Activated T-cell treated with anti-CD3 and anti-CD28 coated beads, Interleukin-2, amount 50 U/mL, for 24 hours (primary cell): Measurements from ENCODE around the gene TMOD2.

Experiments
- DNase-seq: peaks from one replicate; pipeline ENCODE4 v3.0.0-alpha.2; 2020
- H3K27ac Mint-ChIP-seq: 2 replicates; pipeline ENCODE4 v1.8.0; 2020; ENCODE audit warnings: mild to moderate bottlenecking, mixed read lengths
- H3K27me3 Mint-ChIP-seq: 2 replicates; pipeline ENCODE4 v1.8.0; 2020; ENCODE audit warnings: mixed read lengths
- H3K36me3 Mint-ChIP-seq: 2 replicates; pipeline ENCODE4 v1.8.0; 2020; ENCODE audit warnings: low read depth, mixed read lengths
- H3K4me1 Mint-ChIP-seq: 2 replicates; pipeline ENCODE4 v1.8.0; 2020; ENCODE audit warnings: low read depth, mixed read lengths
- H3K4me3 Mint-ChIP-seq: 2 replicates; pipeline ENCODE4 v1.8.0; 2020; ENCODE audit warnings: mild to moderate bottlenecking, moderate library complexity, mixed read lengths
- H3K9me3 Mint-ChIP-seq: 2 replicates; pipeline ENCODE4 v1.8.0; 2020; ENCODE audit warnings: mixed read lengths

Gene TMOD2

DNA sequence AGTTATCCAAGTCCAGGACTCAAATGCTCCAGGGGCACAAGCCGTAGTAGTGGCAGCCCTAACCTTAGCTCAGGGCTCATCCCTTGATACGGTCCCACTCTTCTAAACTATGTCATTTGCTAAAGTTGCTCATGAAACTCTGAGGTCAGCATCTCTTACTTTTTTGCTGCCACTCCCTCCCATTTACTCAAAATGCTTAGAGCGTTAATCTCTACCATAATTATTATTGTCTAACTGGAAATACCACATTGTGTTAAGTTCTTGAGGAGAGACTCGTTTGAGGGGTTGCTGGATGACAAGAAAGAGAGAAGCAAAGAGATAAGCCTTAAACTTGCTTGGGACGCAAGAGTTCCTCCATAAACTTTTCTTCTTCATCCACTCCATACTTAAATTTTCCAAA, 51.2 kb downstream of the TMOD2 start:
- Mint-ChIP-seq H3K4me3 (no peak overlapping the region), H3K27ac (no peak overlapping the region), H3K36me3 (peaks cover 35% of the 10 kb centered on the region), H3K27me3 (no peaks in the 10 kb centered on the region), H3K9me3 (no peaks in the 10 kb centered on the region), H3K4me1 (no peaks in the 10 kb centered on the region)
- DNase-seq, result no peak

DNA sequence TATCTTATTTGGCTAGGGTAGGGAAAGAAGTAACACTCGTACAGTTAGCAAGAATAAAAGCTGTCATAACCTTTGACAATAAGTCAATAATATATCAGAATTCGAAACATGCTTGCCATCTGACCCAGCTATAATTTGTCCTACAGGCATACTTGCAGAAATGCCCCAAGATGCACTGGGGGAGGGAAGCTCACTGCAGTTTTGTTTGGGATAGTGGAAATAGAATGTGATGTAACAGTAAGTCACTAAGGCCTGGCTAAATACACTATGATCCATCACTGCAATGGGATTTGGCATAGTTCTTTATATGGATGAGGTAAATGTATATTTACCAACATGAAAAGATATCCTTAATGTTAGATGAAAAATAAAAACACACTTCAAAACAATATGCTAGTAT, 52.6 kb downstream of the TMOD2 start:
- H3K9me3 Mint-ChIP-seq, result no peaks in the 10 kb centered on the region
- H3K4me1 Mint-ChIP-seq, result no peaks in the 10 kb centered on the region
- no peak overlapping the region for H3K27ac Mint-ChIP-seq
- H3K4me3 Mint-ChIP-seq, result no peak overlapping the region
- DNase-seq, result no peak
- H3K36me3 Mint-ChIP-seq, result peaks cover 36% of the 10 kb centered on the region
- no peaks in the 10 kb centered on the region for H3K27me3 Mint-ChIP-seq

DNA sequence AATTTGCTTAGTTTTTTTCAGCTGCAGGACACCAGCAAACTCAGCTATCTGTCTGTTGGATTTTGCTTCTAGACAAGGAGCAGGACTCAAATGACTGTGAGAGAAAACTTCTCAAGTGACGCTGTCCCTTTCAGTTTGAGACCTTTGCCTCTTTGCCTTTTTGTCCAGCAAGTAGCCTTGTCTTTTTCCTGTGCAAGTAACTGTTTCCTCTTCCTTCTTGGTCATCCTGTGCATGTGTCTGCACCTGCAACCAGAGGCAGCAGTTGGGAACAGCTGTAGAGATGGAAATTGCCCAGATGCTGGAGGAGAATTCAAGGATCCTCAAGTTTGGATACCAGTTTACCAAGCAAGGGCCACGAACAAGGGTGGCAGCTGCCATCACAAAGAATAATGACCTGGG, 54.7 kb downstream of the TMOD2 start:
- Mint-ChIP-seq H3K36me3 (peaks cover 26% of the 10 kb centered on the region), H3K4me3 (no peak overlapping the region), H3K27ac (no peak overlapping the region), H3K27me3 (no peaks in the 10 kb centered on the region), H3K4me1 (no peaks in the 10 kb centered on the region), H3K9me3 (no peaks in the 10 kb centered on the region)
- no peak for DNase-seq

DNA sequence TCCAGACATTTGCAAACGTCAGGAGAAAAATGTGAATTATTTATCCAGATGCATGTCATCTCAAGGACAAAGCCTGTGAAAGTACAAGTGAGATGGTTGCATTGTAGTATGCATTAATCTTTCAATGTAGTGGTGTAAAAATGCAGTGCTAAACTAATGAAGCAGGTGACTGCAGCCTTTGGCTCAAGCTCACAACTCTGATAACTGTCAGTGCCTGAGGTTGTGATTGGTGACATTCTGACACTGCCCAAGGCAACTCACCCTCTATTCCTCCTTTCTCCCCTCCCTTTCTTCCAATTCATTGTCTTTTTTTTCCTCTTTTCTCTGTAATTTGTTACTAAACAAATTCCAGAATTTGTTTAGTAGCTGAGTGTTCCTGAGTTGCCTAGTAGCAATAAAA, 58.1 kb downstream of the TMOD2 start:
- Mint-ChIP-seq H3K27me3 (no peaks in the 10 kb centered on the region), H3K27ac (no peak overlapping the region), H3K4me1 (no peaks in the 10 kb centered on the region), H3K36me3 (peaks cover 25% of the 10 kb centered on the region), H3K9me3 (no peaks in the 10 kb centered on the region), H3K4me3 (no peak overlapping the region)
- no peak for DNase-seq

DNA sequence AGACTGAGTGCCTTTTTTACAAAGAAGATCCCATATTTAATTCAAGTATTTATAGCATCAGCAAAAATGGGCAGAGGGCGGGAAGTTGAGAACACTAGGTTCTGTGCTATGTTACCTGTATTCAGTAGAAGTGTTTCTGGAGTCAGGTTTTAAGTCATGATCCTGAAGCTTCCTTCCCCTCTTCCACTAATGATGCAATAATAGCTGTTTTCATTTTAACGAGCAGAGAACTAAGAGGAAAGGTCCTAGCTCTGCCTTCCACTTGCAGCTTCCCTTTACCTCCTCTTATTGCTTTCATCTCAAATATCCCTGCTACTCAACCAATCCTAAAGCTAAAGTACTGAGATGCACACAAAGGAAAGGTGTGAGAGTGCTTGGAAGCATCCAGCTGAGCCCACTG, 61.2 kb downstream of the TMOD2 start:
- H3K36me3 Mint-ChIP-seq, result peaks cover 12% of the 10 kb centered on the region
- no peak overlapping the region for H3K27ac Mint-ChIP-seq
- no peak for DNase-seq
- no peaks in the 10 kb centered on the region for H3K4me1 Mint-ChIP-seq
- H3K9me3 Mint-ChIP-seq, result no peaks in the 10 kb centered on the region
- H3K27me3 Mint-ChIP-seq, result no peaks in the 10 kb centered on the region
- no peak overlapping the region for H3K4me3 Mint-ChIP-seq

DNA sequence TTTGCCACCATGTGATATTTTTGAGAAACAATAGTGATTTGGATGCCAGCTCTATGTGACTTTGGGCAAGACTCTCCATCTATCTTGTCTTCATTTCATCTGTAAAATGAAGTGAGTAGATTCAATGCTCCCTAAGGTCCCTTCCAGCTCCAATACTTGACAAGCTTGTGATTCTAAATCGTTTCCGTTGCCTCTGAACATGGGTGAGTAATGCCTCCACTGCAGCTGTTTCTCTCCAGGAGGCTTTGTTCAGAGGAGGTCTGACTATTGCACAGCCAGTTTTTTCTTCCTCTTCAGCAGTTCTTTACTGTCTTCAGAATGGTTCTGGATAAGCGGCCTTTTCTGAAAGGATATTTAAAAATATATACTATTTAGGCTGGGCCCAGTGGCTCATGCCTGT, 63.2 kb downstream of the TMOD2 start:
- Mint-ChIP-seq H3K9me3 (peaks cover 3% of the 10 kb centered on the region), H3K4me1 (no peaks in the 10 kb centered on the region), H3K27me3 (no peaks in the 10 kb centered on the region), H3K27ac (no peak overlapping the region), H3K4me3 (no peak overlapping the region), H3K36me3 (peaks cover 2% of the 10 kb centered on the region)
- no peak for DNase-seq

DNA sequence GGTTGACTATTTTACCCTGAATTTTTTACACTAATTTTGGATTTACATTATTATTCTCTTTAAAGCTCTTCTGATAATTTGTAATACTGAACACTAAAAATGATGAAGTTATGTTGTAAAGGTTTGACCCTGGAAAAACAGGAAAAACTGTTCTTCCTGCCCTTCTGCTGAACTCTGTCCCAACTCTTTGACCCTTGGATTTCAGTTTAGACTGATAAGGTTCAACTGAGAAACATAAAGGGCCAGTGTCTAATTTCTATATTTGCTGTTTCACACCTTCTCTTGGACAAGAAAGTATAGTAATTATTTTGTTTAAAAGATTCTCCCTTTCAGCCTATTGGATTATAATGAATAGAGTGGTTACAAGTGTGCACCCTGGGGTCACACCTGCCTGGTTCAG, 65.2 kb downstream of the TMOD2 start:
- peaks cover 13% of the 10 kb centered on the region for H3K36me3 Mint-ChIP-seq
- no peak for DNase-seq
- no peak overlapping the region for H3K27ac Mint-ChIP-seq
- no peak overlapping the region for H3K4me3 Mint-ChIP-seq
- no peaks in the 10 kb centered on the region for H3K27me3 Mint-ChIP-seq
- peaks cover 22% of the 10 kb centered on the region for H3K9me3 Mint-ChIP-seq
- no peaks in the 10 kb centered on the region for H3K4me1 Mint-ChIP-seq

DNA sequence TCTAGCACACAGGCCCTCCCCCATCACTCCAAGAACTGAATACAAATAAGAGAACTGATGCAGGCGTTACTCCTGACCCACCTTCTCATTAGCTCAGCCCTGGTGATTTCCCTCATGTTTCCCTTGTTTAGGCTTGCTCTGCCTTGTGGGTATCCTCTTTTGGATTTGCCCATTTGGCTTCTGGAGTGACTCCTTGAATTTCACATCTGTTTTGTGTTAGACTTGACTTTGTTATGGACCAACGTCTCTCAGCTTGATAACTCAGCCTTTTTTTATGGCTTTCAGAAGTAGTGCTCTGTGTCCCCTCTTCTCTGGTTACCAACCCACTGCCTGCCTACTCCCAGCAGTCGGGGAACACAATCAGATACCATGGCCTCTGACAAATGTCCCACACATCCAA, 66.8 kb downstream of the TMOD2 start:
- no peak overlapping the region for H3K4me3 Mint-ChIP-seq
- DNase-seq, result no peak
- no peaks in the 10 kb centered on the region for H3K4me1 Mint-ChIP-seq
- H3K27ac Mint-ChIP-seq, result no peak overlapping the region
- peaks cover 23% of the 10 kb centered on the region for H3K9me3 Mint-ChIP-seq
- no peaks in the 10 kb centered on the region for H3K27me3 Mint-ChIP-seq
- H3K36me3 Mint-ChIP-seq, result peaks cover 13% of the 10 kb centered on the region

DNA sequence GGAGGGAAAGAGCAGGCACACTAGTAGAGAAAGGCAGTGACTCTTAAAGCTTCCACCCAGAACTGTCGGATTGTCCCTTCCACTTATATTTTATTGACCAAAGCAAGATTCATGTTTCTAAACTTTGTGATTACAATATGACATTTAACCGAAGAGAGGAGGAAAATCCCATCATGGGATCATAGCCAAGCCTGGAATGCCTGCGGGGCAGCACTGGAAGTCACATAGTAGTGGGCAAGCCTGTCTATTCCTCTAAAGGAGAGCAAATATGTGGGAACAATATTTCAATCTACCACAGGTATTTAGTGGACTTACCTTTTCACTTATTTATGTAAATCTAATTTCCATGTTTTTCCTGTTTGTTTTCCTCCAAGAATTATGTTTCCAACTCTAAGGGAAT, 74.3 kb downstream of the TMOD2 start:
- Mint-ChIP-seq H3K4me1 (peaks cover 14% of the 10 kb centered on the region), H3K36me3 (peaks cover 15% of the 10 kb centered on the region), H3K27ac (no peak overlapping the region), H3K27me3 (no peaks in the 10 kb centered on the region), H3K4me3 (no peak overlapping the region), H3K9me3 (peaks cover 9% of the 10 kb centered on the region)
- DNase-seq, result no peak

DNA sequence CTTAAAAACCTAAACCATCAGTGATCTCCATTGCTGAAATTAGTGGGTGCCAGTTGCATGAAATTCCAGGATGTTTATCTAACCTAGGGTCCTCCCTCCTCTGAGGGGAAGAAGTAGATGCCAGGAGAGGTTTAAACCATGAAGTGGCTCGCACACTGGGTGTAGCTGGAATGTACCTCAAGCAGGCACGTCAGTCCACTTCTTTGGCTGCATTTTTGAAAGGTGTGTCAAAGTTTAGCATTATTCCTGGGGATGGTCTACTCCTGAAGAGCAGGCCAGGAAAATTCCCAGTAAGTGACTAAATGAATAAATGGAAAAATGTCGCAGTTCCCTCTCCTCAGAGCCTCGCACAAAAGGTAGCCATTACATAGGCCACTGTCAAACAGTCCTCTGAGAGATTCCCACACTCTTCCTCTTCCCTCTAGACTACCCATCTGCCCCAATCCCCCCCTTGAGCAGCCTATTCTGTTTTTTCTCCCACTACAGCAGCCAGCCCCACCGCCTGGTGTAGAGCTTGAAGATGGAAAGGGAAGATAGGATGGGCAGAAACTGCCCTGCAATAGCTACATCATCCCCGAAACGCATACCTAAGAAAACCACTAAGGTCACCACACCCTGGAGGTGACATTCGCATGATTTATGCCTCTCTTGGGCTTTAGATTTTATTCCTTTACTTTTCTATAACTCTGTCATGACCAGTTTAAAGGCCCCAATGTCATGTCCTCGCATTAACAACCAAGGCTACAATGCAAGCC, 77.4 kb downstream of the TMOD2 start:
- H3K36me3 Mint-ChIP-seq, result peaks cover 12% of the 10 kb centered on the region
- peak overlapping the region; percentile 98 for H3K4me3 Mint-ChIP-seq
- peak; percentile 35 for DNase-seq
- H3K4me1 Mint-ChIP-seq, result peaks cover 42% of the 10 kb centered on the region
- no peaks in the 10 kb centered on the region for H3K27me3 Mint-ChIP-seq
- no peaks in the 10 kb centered on the region for H3K9me3 Mint-ChIP-seq
- H3K27ac Mint-ChIP-seq, result no peak overlapping the region

DNA sequence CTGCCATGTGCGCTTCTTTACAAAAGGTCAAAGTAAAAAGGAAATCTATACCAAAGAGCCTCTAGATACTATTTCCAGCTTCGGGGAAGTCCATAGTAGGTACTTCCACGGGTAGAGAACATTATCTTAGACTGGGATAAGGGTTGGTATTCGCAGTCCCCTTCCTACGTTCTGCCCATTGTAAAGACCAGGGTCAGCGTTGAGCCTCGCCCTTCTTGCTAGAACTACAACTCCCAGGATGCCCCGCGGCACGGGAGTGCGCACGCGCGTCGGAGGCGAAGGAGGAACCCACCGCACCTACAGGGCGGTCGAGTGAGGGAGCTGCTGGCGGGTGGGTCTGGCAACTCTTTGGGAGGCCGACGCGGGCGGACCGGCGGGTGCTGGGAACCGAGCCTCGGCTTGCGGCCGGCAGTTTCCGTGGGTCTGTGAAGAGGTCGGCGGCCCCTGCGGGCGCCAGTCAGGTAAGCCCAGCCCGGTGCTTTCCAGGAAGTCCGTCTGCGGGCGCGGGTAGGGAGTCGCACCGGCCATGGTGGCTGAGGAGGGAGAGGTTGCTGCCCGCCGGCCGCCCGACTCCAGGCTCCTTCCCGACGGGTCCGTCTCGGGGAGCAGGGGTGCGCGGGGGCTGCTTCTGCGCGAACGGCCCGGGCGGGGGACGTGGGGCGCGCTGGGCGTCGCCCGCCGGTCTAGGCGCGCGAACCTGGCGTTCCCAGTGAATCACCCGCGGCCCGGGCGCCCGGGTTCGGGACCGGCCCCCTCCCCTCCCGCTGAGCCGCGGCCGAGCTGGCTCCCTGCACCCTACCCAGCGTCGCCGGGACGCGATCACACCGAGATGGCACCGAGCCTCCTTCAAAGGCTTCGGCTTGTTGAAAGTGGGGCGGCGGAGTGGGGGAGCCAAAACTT, 78.2 kb downstream of the TMOD2 start, which contains the start of gene TMOD3:
TMOD3 (plus strand) TSS at position 278 of the 900 bp plus-strand sequence. CDS start 33,232 bp downstream, outside the sequence.
- Mint-ChIP-seq H3K27me3 (no peaks in the 10 kb centered on the region), H3K4me1 (peaks cover 50% of the 10 kb centered on the region), H3K9me3 (no peaks in the 10 kb centered on the region), H3K36me3 (peaks cover 12% of the 10 kb centered on the region), H3K27ac (peak within 1 kb of the TSS; percentile 96), H3K4me3 (peak within 1 kb of the TSS; percentile 98)
- peak; percentile 95 for DNase-seq

DNA sequence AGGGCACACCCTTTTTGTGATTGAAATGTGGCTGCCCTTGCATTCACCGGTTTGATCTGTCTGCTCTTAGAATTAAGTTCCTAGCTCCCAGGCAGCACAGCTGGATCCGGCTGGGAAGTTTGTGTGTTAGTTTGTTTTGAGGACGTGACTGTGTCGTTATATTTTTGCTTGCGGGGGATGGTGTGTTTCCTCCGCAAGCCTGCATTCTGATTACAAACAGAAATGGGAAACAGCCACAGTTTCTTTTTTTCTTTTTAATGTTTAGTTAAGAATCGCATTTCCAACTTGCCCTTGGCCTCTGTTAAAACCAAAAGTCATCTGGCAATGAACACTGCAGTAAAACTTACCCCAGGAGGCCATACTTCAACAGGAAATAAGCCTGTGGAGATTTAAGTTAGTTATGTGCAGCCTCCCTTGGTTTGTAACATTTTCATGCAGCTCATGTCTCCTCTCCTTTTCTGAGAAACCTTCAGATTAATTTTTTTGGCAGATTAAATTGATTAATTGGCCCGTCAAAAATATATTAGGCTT, 78.9 kb downstream of the TMOD2 start:
- Mint-ChIP-seq H3K27me3 (no peaks in the 10 kb centered on the region), H3K27ac (peak overlapping the region; percentile 96), H3K9me3 (no peaks in the 10 kb centered on the region), H3K36me3 (peaks cover 12% of the 10 kb centered on the region), H3K4me1 (peaks cover 56% of the 10 kb centered on the region), H3K4me3 (peak overlapping the region; percentile 98)
- DNase-seq, result no peak

DNA sequence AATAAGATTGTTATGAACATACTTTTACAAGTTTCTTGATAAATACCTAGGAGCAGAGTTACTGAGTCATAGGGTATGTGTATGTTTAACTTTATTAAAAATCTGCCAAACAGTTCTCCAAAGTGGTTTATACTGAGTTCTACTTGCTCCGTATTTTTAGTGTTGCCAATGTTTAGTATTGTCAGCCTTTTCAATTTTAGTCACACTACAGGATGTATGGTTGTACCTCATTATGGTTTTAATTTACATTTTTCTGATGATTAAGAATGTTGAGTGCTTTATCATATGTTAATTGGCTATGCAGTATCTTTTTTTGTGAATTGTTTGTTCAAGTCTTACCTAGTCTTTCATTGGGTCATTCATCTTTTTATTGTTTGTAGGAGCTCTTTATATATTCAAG, 82.4 kb downstream of the TMOD2 start:
- H3K36me3 Mint-ChIP-seq, result peaks cover 16% of the 10 kb centered on the region
- no peaks in the 10 kb centered on the region for H3K9me3 Mint-ChIP-seq
- no peaks in the 10 kb centered on the region for H3K27me3 Mint-ChIP-seq
- H3K27ac Mint-ChIP-seq, result peak overlapping the region; percentile 72
- H3K4me1 Mint-ChIP-seq, result peaks cover 82% of the 10 kb centered on the region
- H3K4me3 Mint-ChIP-seq, result peak overlapping the region; percentile 38
- DNase-seq, result no peak

DNA sequence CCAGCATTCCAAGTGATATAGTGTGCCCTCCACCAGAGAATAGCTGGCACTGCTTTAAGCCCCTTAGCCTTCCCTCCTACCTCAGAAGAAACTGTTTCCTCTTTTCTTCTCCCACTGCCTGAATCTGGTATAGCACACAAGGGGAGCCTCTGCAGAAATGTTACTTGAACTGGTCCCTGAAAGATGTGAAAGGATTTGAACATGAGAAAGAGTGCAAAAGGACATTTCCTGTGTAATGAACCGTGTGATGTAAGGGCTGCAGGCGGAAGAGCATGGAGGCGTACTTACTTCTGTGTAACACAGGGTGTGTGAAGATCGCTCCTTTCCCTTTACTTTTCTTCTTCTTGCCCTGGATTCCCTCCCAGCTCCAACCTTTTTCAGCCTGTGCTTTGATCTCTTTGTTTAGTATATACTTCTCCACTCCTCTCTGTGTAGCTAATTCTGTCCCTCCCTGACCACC, 86.4 kb downstream of the TMOD2 start:
- no peaks in the 10 kb centered on the region for H3K27me3 Mint-ChIP-seq
- H3K36me3 Mint-ChIP-seq, result peaks cover 4% of the 10 kb centered on the region
- H3K9me3 Mint-ChIP-seq, result no peaks in the 10 kb centered on the region
- no peak for DNase-seq
- peaks cover 90% of the 10 kb centered on the region for H3K4me1 Mint-ChIP-seq
- peak overlapping the region; percentile 59 for H3K4me3 Mint-ChIP-seq
- peak overlapping the region; percentile 44 for H3K27ac Mint-ChIP-seq

DNA sequence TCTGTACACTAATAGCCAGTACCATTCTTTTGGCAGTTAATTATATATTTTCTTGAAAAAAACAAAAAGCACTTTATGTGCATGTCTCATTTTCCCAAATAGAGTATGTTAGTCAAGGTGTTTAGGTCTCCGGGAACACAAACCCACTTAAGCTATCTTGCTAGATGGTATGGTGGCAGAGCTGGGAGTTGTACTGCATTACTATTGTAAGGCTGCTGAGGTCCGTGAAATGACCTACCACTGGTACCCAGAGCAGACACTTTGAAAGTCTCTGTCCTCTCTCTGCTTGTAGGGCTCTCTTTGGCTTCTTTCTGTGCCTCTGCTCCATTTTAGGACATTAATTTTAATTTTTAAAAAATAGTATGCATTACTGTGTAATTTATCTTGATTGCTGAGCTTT, 86.9 kb downstream of the TMOD2 start:
- peak overlapping the region; percentile 59 for H3K4me3 Mint-ChIP-seq
- no peaks in the 10 kb centered on the region for H3K27me3 Mint-ChIP-seq
- no peak for DNase-seq
- H3K36me3 Mint-ChIP-seq, result peaks cover 4% of the 10 kb centered on the region
- no peaks in the 10 kb centered on the region for H3K9me3 Mint-ChIP-seq
- peak overlapping the region; percentile 44 for H3K27ac Mint-ChIP-seq
- peaks cover 90% of the 10 kb centered on the region for H3K4me1 Mint-ChIP-seq
